Neural cell (in vitro differentiated cells): ENCODE data around the gene NFIX.

Experiments used
- CTCF ChIP-seq: fragments of 450-650 bp; IDR thresholded peaks from 2 replicates; pipeline ENCODE4 v1.5.1; 2014; ENCODE audit warnings: antibody characterized with exemption, mild to moderate bottlenecking, moderate library complexity; ENCODE audit not compliant: poor library complexity, severe bottlenecking
- EP300 ChIP-seq: fragments of 450-650 bp; conservative IDR thresholded peaks from 2 replicates; pipeline ENCODE4 v1.6.1; 2014; ENCODE audit warnings: antibody characterized with exemption, mild to moderate bottlenecking, moderate library complexity; ENCODE audit not compliant: poor library complexity, severe bottlenecking
- EZH2 ChIP-seq: fragments of 200-600, 300-800 bp; shearing (Covaris generic), sonication (generic); IDR thresholded peaks from 2 replicates; pipeline ENCODE4 v1.6.1; 2014; ENCODE audit warnings: antibody characterized with exemption, low read length, borderline replicate concordance, mild to moderate bottlenecking; ENCODE audit not compliant: insufficient read depth, poor library complexity, severe bottlenecking
- POLR2AphosphoS5 ChIP-seq: IDR thresholded peaks from 2 replicates; pipeline ENCODE4 v1.6.1; 2012
- RAD21 ChIP-seq: fragments of 450-650 bp; conservative IDR thresholded peaks from 2 replicates; pipeline ENCODE4 v1.6.1; 2014; ENCODE audit warnings: antibody characterized with exemption, mild to moderate bottlenecking, moderate library complexity
- REST ChIP-seq: IDR thresholded peaks from 2 replicates; pipeline ENCODE4 v1.6.1; 2012; ENCODE audit warnings: borderline replicate concordance

GRCh38 chr19:13085666-13086065, 90.4 kb downstream of the NFIX start:
- no peak for TF ChIP-seq CTCF
- no peak for TF ChIP-seq EP300
- no peak for TF ChIP-seq POLR2AphosphoS5
- no peak for TF ChIP-seq REST
- no peak for TF ChIP-seq RAD21
- TF ChIP-seq EZH2 = no peak
